ENCODE data around the gene LTO1.

- no peak for TF ChIP-seq POLR2A (IDR thresholded peaks at IDR 0.05)
- TF ChIP-seq, protein P1, sequence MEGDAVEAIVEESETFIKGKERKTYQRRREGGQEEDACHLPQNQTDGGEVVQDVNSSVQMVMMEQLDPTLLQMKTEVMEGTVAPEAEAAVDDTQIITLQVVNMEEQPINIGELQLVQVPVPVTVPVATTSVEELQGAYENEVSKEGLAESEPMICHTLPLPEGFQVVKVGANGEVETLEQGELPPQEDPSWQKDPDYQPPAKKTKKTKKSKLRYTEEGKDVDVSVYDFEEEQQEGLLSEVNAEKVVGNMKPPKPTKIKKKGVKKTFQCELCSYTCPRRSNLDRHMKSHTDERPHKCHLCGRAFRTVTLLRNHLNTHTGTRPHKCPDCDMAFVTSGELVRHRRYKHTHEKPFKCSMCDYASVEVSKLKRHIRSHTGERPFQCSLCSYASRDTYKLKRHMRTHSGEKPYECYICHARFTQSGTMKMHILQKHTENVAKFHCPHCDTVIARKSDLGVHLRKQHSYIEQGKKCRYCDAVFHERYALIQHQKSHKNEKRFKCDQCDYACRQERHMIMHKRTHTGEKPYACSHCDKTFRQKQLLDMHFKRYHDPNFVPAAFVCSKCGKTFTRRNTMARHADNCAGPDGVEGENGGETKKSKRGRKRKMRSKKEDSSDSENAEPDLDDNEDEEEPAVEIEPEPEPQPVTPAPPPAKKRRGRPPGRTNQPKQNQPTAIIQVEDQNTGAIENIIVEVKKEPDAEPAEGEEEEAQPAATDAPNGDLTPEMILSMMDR (IDR thresholded peaks at IDR 0.05): no peak
- no peak for TF ChIP-seq EP300 (IDR thresholded peaks at IDR 0.05; ENCODE audit: low read depth)
Measured at GRCh38 chr11:69686452-69686851, 11.3 kb upstream of the LTO1 start.

Data from transverse colon (tissue), 3 donors.